Germinal center (tissue), 1 donor: ENCODE results near the gene S100A3.

Experiments used
- DNase-seq: peaks from one replicate; pipeline ENCODE4 v3.0.0; 2012; ENCODE audit warnings: mixed read lengths, low spot score

Gene S100A3

GRCh38 chr1:153547560-153548551 is 1.2 kb downstream of the S100A3 start:
- DNase-seq = no peak

- DNase-seq = no peak
Observed at GRCh38 chr1:153546796-153547559, 2.1 kb downstream of the S100A3 start.

- DNase-seq = no peak
Observed at GRCh38 chr1:153546371-153546770, 2.7 kb downstream of the S100A3 start.

- DNase-seq = peak; percentile 53
Observed at GRCh38 chr1:153545067-153546055, 3.7 kb downstream of the S100A3 start, which contains the start of gene S100A4. Gene S100A4 (minus strand): TSS chr1:153545806. CDS start chr1:153544794, 1,012 bp downstream.

GRCh38 chr1:153544453-153545066 is 4.5 kb downstream of the S100A3 start:
- no peak for DNase-seq

- DNase-seq = no peak
Observed at GRCh38 chr1:153543736-153544135, 5.3 kb downstream of the S100A3 start.

GRCh38 chr1:153542956-153543711 is 5.9 kb downstream of the S100A3 start:
- no peak for DNase-seq

GRCh38 chr1:153541641-153542590 is 7.1 kb downstream of the S100A3 start:
- DNase-seq = no peak

GRCh38 chr1:153540394-153541361 is 8.4 kb downstream of the S100A3 start, which contains the start of gene S100A5:
Gene S100A5 (minus strand): TSS chr1:153540934. CDS start chr1:153540191, 743 bp downstream.
- DNase-seq = no peak

- DNase-seq = no peak
Observed at GRCh38 chr1:153539395-153540093, 9.5 kb downstream of the S100A3 start.

- DNase-seq = no peak
Observed at GRCh38 chr1:153538315-153538821, 10.7 kb downstream of the S100A3 start.

GRCh38 chr1:153537376-153537730 is 11.7 kb downstream of the S100A3 start:
- DNase-seq = no peak

GRCh38 chr1:153536671-153537375 is 12.2 kb downstream of the S100A3 start:
- no peak for DNase-seq

GRCh38 chr1:153536012-153536670 is 12.9 kb downstream of the S100A3 start:
- peak; percentile 50 for DNase-seq

GRCh38 chr1:153535242-153536011 is 13.6 kb downstream of the S100A3 start, which contains the start of gene S100A6:
Gene S100A6 (minus strand): TSS chr1:153535991. CDS start chr1:153535339, 652 bp downstream.
- DNase-seq = no peak
